Fibroblast of lung (primary cell): ENCODE data around the gene RGL2.

Source experiments
- EZH2 ChIP-seq: IDR thresholded peaks from 2 replicates; pipeline ENCODE4 v1.5.1; 2012; ENCODE audit warnings: low read length, control low read depth, mild to moderate bottlenecking; ENCODE audit errors: missing control alignments
- TF ChIP-seq, protein P1 (sequence below), 2 donors: IDR thresholded peaks in 1 of 2; conservative IDR thresholded peaks in 1 of 2; 1 replicate in 1 of 2; 2 replicates in 1 of 2; pipeline ENCODE4 v1.5.1; 2011 to 2012; ENCODE audit warnings: low read length in 2 of 2, control low read depth in 1 of 2, inconsistent platforms in 1 of 2, low read depth in 1 of 2, mild to moderate bottlenecking in 1 of 2

DNA sequence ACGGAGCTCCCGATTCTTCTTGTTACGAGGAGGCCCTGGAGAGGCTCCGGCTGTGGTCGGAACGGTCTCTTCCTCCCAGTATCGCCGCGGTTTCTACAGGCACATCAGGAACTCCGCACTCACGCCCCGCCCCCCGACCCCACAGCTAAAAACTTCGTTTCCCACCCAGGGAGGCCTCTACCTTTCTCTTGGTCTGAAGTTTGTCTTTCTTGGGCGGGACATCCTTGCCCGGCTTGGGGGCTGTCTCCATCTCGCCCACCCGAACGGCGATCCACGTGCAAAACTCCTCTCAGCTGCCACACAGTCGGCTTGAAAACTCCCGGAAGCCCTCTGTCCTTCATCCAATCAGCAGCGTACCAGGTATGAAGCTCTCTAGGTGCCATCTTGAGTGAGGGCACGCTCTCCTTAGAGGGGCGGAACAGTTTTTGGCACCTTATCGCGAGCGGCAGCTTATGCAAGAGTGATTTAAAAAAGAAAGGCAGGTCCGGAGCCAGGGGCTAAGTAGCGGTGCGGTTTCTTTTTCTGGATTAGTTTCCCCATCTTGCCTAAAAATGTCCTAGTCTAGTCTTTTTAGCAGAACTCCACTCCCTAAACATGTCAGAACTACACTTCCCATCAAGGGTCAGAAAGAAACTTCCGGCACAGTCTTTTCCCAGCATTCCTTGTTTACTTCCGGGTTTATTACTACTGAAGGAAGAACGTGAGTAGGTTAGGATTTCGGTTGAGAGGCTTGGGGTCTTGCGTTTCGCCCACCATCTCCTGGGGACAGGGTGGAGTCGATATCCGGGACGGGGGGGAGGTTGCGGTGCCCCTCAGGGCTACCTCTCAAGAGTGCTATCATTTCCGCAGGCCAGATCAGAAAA is 9.6 kb downstream of the RGL2 start, which contains the start of the genes PFDN6 and WDR46:
- TF ChIP-seq, protein P1, sequence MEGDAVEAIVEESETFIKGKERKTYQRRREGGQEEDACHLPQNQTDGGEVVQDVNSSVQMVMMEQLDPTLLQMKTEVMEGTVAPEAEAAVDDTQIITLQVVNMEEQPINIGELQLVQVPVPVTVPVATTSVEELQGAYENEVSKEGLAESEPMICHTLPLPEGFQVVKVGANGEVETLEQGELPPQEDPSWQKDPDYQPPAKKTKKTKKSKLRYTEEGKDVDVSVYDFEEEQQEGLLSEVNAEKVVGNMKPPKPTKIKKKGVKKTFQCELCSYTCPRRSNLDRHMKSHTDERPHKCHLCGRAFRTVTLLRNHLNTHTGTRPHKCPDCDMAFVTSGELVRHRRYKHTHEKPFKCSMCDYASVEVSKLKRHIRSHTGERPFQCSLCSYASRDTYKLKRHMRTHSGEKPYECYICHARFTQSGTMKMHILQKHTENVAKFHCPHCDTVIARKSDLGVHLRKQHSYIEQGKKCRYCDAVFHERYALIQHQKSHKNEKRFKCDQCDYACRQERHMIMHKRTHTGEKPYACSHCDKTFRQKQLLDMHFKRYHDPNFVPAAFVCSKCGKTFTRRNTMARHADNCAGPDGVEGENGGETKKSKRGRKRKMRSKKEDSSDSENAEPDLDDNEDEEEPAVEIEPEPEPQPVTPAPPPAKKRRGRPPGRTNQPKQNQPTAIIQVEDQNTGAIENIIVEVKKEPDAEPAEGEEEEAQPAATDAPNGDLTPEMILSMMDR (conservative IDR thresholded peaks at IDR 0.05 in 1 of 2, IDR thresholded peaks at IDR 0.05 in 1 of 2; ENCODE audit: low read depth in 1 of 2, low read length in 2 of 2): no peak
- TF ChIP-seq EZH2: no peak
